Fibroblast of villous mesenchyme (primary cell): ENCODE results near the gene LRP1B. TPM values are rescaled to one million over a fixed set of nuclear protein-coding genes. Genes with fewer than 3 reads are reported as not detected.

ENCODE experiments used
- DNase-seq: peaks from one replicate; pipeline ENCODE4 v3.0.0-alpha.2; 2010; ENCODE audit warnings: low read depth
- H3K4me3 ChIP-seq: 2 replicates; pipeline ENCODE4 v1.5.1; 2011; ENCODE audit warnings: low read depth, mild to moderate bottlenecking, low read length
- total RNA-seq: library from RNA; depleted of rRNA; stranded (reverse); fragments of >200 nt; gene quantifications from 2 replicates; pipeline ENCODE4 v1.2.3, GENCODE V29; 2012
- TF ChIP-seq, protein P1 (sequence below): IDR thresholded peaks from 2 replicates; pipeline ENCODE4 v1.5.1; 2012; ENCODE audit warnings: low read depth, mild to moderate bottlenecking, low read length; ENCODE audit not compliant: insufficient read depth

LRP1B gene
- total RNA-seq, 1 donor = 2.2 TPM

DNA sequence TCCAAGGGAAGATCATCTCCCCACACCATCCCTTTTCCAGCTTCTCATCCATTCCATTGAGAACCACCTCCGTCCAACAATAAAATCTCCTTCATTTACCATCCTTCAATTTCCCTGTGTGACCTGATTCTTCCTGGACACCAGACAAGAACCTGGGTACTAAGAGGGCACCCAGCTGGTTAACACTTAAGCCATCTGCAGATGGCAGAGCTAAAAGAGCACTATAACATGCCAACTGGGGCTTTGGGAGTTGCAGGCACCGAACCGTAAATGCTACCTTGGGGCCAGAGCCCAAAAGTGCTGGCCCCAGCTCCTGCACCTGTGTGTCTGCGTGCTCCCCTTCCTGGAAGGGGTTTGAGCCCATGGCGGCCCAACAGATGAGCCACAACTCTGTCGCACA, 655.0 kb downstream of the LRP1B start:
- H3K4me3 ChIP-seq = no peak overlapping the region
- no peak for DNase-seq
- TF ChIP-seq, protein P1, sequence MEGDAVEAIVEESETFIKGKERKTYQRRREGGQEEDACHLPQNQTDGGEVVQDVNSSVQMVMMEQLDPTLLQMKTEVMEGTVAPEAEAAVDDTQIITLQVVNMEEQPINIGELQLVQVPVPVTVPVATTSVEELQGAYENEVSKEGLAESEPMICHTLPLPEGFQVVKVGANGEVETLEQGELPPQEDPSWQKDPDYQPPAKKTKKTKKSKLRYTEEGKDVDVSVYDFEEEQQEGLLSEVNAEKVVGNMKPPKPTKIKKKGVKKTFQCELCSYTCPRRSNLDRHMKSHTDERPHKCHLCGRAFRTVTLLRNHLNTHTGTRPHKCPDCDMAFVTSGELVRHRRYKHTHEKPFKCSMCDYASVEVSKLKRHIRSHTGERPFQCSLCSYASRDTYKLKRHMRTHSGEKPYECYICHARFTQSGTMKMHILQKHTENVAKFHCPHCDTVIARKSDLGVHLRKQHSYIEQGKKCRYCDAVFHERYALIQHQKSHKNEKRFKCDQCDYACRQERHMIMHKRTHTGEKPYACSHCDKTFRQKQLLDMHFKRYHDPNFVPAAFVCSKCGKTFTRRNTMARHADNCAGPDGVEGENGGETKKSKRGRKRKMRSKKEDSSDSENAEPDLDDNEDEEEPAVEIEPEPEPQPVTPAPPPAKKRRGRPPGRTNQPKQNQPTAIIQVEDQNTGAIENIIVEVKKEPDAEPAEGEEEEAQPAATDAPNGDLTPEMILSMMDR = no peak

DNA sequence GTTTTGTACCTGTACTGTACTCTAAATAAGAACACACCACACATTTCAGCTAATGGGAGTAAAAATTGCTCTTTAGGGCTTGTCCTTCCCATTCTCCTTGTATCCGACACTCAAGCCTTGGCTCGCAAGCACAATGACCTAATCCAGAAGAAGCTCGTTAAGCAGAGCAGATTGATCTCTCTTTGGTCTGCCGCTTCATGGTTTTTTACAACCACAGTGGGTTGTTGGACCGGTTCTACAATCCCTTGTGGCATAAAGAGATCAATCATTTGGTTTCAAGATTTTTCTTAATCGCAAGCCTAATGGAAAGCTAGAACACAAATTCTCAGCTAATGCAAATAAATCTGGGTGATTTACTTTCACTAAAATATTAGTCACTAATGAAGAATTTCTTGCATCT, 662.1 kb downstream of the LRP1B start:
- no peak overlapping the region for H3K4me3 ChIP-seq
- TF ChIP-seq, protein P1 = no peak
- DNase-seq = no peak

DNA sequence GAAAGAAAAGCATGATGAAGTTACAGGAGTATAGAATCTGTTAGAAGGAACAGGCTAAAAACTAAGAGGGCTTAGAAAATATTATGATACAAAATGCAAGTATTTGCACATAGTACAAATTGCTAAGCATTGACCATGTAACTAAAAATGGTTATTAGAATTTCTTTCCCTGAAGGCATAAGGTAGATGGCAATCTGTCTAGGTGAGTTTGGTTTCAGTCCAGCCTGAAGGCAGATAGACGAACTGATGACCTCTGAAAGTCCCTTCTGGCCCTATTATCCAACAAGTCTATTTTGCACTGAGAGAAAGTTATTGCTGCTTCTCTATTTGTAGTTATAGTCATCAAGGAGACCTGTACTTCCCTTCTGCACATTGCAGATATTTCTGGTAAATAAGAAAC, 663.5 kb downstream of the LRP1B start:
- TF ChIP-seq, protein P1 = no peak

DNA sequence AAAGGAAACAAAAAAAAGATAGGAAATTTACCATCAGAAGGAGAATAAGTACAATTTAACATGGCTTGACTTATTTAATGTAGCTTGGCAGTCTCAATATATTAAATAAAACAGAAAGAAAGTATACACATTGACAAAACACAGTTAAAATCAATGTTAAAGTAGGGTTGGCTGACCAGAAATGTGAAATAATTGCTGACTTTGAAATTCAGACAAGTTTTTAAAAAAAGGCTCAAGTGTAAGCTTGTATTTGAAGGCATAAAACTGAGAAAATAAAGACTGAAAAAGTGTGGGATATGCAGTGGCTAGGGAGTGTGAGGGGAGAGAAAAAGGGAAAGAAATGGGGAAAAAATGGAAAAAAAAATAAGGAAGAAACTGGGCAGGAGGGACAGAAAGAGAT, 665.8 kb downstream of the LRP1B start:
- no peak overlapping the region for H3K4me3 ChIP-seq
- TF ChIP-seq, protein P1 = no peak
- no peak for DNase-seq

More for the DNA sequence above, 663.5 kb downstream of the LRP1B start:
- no peak for DNase-seq
- H3K4me3 ChIP-seq = no peak overlapping the region

DNA sequence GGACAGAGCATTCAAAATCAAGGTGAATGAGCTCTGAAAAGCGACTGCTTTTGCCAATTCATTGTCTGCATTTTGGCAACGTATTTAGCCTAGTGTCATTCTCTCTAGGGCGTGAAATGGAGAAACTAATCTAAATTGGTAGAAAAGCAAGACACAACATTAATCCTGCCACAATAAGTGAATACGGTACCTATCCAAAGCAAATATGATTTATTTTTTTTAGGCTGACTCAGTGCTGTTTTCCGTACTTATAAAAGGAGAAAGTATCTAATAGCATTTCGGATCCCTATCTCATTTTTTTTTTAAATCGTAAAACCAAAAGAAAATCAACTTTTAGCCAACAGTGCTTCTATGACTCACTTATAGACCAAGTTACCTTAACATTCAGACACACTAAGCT, 672.5 kb downstream of the LRP1B start:
- no peak for DNase-seq
- TF ChIP-seq, protein P1 = no peak
- no peak overlapping the region for H3K4me3 ChIP-seq

DNA sequence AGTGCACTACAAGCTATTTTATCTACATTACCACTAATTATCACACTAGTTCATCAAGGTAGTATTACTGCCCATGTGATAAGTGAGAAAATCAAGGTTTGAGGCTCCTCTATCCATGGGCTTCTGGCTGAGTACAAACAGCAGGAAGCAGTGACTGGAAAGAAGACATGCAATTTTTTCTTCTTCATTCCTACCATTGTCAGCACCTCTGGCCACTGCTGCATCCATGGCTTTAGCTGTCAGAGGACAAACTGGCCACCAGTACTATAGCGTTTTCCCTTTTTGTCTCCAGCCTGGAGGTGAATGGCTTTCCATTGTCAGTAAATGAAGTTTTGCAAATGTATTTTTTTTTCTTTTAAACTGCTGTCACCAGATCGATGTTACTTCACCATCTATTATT, 674.9 kb downstream of the LRP1B start:
- no peak for DNase-seq
- no peak overlapping the region for H3K4me3 ChIP-seq
- TF ChIP-seq, protein P1 = no peak

DNA sequence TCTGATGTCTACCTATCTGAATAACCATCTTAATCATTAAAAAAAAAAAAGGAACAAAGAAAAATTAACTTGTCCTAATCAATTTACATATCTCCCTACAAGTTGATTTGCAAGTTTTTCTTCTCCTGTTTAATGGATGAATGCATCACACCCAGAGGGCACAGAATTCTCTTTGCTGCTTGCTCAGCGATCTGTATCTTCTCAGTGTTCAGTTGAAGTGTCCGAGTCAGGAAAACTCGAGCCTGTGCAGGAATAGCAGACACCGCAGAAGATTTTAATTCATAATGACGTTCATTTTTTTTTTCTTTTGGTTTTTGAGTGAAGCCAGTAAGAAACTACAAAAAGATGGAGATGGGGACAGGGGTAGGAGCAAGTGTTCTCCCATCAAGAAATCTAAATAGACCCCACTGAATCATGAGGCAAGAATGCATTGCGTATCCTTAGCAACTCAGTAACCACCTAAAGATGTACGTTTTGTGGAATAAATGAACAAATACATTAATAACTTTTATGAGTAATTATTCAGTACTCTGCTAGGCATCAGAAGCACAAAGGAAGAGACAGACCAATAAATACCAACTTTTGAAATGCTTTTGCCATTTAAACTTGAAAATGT, 675.5 kb downstream of the LRP1B start:
- TF ChIP-seq, protein P1 = no peak
- DNase-seq = no peak
- H3K4me3 ChIP-seq = no peak overlapping the region
